NCI-H2196 (cell line): ENCODE data around the gene DTL.

Experiments used
- DNase-seq: peaks from one replicate; lab custom pipeline; 2025; ENCODE audit not compliant: unreplicated experiment; lab: John Stamatoyannopoulos, UW

The DTL gene

DNA sequence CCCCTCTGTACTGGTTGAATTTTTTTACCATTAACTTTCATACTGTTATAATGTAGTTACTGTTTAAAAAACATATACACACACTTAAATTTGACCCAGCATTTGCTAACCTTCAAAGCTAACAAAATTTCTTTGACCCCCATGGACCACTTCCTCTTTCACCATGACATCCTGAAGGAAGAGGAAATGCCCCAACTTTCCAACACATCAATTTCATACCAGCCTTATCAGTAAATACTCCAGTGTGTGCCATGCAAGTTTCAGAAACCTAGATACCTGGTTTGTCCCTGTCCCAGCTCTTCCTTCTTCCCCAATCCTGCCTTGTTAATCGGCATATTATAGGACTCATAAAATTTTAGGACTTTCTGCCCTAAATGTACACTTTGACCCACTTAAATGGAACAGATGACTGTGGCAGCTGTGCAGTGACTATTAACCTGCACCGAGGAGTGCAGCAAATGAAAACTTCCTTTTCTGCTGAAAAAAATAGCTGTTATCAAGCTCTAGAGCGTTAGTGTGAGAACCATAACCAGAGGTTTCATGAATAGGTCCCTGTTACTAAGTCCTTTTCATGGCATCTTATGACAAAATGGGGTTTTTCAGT lies 54.1 kb downstream of the DTL start:
- no peak for DNase-seq

DNA sequence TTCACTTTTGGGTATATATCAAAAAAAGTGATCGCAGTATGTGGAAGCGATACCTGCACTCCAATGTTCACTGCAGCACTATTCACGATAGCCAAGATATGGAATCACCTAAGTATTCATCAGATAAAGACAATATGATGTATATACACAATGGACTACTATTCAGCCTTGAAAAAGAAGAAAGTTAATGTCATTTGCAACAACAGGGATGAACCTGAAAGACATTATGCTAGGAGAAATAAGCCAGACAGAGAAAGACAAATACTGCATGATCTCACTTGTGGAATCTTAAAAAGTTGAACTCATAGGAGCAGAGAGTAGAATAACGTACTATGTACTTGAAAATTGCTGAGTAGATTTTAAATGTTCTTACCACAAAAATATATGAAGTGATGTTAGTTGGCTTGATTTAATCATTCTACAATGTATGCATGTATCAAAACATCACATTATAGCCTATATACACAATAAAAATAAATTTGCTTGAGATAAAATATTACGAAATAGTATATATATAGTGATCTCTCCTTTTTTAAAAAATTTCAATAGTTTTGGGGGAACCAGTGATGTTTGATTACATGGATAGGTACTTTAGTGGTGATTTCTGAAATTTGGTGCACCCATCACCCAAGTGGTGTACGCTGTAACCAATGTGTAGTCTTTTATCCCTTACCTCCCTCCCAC lies 56.0 kb downstream of the DTL start:
- no peak for DNase-seq

DNA sequence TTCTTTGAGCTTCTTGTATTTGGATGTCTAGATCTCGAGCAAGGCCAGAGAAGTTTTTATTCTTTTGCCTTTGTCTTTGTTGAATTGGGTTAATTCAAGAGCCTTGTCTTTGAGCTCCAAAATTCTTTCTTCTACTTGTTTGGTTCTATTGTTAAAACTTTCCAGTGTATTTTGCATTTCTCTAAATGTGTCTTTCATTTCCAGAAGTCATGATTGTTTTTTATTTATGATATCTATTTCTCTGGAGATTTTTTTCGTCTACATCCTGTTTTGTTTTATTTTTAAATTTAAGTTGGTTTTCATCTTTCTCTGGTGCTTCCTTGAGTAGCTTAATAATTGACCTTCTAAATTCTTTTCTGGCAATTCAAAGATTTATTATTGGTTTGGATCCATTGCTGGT lies 61.8 kb downstream of the DTL start:
- no peak for DNase-seq

DNA sequence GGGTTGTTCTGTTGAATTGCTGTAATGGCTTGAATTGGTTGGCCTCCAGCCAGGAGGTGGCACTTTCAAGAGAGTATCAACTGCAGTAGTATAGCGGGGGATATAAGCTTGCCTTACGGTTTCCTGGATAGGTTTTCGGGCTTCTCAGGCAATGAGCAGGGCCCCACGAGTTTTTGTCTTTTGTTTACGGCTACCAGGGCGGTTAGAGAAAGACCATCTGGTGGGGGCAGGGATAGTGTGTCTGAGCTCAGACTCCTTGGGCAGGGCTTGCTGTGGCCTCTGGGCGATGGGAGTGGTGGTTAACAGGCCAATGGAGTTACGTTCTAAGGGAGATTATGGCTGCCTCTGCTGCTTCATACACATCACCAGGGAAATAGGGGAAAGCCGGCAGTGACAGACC lies 62.8 kb downstream of the DTL start:
- no peak for DNase-seq

DNA sequence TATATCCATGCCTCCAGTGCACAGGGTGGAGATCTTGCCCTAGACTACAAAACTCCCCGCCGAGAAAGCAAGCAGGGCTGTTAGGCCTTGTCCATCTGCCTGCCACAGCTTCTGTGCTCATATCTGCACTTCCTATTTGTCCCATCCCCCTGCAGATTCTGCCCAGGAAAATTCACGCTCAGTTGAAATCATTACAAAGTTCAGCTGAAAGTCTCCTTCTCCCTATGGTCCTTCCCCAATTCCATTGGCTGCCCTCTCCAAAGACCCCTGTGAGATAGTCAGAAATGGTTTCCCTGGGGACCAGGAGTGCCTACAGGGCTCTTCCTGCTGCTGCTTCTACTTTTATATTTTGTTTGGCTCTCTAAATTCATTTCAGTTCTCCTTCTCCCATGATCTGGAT lies 63.2 kb downstream of the DTL start:
- DNase-seq = no peak

DNA sequence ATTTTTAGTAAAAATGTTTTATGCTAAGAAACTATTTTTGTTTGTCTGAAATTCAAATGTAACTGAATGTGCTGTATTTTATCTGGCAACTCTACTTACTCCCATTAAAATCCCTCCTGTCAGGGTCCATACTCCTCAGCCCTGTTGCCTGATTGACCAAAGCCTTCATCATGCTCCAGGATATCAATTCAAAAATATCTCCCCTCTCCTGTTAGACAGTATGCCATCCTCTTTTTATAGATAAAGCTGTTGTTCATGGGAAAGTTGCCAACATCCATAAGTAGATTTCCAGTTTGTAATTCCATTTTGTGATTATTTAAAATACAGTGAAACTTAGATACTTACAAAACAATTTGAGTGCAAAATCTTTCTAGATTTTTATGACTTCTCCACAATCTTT lies 65.7 kb downstream of the DTL start:
- DNase-seq = no peak

DNA sequence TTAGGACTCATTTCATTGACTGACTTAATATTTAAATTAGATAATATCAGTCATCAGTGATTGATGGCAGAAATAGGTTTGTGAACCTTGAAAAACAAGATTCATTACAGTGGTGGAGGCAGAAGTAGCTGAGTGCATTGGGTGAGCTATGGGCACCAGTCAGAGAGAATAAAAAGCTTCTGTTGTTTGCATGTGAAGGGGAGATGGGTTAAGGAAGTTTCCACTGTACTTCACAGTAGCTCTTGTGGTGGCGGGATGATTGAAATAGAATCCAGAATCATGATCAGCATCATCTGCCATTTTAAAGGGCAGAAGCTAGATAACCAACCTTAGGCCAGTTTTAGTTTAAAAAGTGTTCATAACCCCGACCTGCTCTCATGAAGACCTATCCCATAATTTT lies 66.2 kb downstream of the DTL start:
- DNase-seq = no peak

DNA sequence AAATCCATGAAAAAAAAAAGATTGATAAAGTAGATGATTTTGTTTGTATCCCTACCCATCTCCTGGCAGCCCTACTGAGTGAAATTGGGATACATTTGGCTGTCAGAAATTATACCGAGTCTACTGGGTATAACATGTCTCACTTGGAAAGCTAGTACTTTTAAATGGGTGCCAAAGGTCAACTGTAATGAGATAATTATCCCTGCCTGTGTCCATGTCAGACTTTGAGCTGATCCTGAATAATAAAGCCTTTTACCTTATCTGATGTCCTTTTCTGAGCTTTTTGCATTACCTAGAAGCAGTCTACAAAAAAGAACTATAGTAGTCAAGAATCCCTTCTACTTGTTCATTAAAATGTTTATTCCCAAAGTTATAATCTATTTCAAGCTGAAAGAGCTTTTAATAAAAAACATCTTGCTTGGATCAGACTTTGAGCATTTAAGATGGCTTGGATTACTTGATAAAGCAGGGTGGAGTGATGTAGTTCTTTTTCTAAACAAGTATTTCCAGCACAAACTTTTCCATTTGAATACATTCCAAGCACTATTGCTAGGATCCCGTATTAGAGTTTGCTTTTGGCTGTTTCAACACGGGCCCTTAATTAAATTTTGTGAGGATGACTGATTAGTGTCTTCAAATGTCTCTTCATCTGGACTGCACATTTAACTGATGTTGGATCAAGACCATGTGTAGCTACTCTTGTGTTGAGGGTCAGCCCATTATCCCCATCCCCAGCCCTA lies 69.2 kb downstream of the DTL start:
- DNase-seq = no peak

DNA sequence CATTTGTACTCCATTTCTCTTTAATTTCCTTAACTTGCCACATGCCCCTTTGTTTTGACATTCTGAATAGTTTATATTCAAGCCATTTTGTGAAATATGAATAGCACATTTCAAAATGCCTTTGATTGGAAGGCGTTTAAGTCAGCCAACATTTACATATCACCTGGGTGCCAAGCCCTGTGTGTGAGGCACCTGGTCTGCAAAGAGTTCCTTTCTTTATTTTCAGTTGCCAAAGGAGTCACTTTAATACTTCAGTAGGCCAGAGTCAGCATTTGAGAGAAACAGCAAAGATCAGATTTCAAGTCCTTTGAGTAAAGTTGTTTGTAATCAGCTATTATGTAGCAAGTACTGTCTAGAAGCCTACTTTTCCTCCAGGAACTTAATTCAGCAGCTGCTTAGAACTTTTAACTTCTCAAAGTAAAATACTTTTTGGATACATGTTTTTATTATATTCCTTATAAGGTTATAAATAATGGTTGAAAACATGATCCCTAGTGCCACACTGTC lies 70.8 kb downstream of the DTL start:
- peak; percentile 6 for DNase-seq

DNA sequence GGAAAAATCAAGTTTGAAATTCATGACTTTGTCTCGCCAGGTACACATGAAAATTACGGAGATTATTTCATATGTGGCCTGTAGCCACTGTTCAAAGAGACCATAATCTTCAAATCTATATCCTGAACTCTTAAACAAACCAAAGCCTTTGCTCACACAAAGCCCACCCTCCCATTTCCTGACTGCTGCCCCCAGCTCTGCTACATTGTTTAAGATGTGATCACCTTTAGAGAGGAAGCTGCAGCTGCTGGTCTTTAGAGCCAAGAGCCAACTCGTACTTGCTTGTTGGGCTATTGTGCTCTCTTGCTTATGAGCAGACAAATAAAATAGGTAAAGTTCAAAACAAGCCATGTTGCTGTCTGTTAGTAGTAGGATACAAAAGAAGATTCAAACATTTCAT lies 71.9 kb downstream of the DTL start:
- DNase-seq = no peak

DNA sequence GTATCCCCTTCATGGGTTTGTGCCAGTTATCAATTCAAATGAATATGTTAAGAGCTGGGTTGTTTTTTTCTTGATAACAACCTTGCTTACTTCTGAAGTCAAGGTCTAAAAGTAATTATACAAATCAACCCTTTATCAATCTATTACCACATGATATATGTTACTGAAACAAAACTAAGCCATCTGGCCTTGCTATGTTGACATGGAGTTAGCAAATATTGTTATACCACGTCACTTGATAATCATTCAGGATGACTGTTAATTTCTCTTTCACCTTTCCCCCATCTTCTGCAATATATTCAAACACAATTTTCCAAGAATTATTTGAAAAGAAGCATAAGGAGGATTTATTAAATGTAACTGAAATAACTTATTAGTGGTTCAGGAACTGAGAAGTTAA lies 72.6 kb downstream of the DTL start:
- DNase-seq = no peak

DNA sequence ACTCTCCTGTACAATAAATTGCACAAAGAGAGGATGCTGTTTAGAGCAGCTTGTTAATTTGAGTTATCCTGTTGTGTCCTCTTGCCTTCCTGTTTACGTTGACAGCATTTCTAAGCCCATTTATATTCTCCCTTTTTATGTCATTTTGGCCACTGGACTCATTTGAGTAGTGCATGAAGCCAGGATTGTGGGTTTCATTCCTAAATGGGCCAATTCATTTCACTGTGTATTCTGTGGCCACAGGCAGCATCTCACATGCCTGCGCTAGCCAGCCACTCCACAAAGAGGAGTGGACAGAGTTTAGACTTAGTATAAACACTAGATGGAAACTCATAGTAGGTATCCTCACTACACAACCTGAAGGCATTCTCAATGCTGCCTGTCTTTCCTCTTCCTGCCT lies 73.4 kb downstream of the DTL start:
- DNase-seq = no peak

DNA sequence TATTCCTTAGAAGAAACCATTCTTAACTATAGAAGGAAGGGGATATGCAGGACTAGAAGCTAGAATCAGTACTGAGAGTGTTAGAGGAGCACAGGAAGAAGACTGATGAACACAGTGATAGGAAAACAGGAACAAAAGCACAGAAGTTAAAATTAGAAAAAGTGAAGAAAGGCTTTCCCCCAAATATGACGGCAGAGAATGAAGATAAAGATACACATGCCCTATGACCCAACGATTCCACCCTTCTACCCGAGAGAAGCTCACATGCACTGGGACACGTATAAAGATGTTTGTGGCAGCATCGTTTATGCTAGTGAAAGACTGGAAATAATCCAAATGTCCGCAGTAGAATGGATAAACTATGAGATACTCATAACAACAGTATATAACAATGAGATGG lies 74.2 kb downstream of the DTL start:
- no peak for DNase-seq

DNA sequence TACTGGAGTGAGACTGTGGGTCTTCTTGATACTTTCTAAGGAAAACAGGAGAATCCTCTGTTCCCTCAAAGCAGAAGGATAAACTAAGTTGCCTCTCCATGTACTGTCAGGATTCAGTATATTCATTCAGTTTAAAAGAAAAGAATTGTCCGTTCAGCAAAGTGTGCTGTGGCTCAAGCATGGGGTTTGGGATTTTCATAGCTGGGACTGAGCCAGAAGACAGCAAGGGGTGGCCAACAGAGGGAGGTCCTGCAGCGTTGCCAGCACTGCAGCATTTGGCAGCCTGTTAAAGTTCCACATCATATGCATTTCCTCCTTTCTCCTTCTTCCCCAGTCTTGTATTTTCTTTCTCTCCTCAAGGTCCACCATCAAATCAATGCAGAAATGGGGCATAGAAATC lies 75.1 kb downstream of the DTL start:
- no peak for DNase-seq

DNA sequence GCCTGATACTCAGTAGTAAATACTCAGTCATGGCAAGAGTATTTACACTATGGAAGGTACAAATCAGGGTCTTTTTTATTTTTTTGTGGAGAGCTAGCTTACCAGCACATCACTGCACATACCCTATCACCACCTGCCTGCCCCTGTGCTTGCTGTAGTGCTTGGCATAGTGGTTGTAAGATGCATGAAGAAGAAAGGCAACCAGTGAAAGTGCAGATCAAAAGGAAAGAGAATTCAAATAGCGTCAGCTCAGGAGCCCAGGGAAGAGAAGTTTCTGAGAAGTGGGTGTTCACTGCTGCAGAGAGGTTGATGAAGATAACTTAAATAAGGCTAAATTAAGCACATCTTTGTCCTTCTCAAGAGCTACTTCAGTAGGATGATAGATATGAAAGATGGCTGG lies 76.0 kb downstream of the DTL start:
- DNase-seq = no peak

DNA sequence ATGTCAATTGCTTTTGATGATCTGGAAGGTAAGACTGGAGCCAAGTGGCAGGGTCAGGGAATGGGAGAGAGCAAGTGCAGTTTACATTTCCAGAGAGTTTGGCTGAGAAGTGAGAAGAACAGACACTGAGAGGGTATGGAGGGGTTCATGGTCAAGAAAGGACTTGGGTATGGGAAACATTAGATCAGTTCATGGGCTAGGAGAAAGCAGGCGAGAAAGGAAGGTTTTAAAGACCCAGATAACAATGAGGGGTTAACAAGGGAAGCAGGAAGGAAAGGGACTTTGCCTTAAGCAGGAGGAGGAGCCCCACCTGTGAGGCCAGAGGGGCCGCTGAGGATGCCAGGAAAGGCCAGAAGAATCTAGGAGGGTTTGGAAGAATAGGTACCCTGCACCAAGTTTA lies 78.2 kb downstream of the DTL start:
- no peak for DNase-seq

DNA sequence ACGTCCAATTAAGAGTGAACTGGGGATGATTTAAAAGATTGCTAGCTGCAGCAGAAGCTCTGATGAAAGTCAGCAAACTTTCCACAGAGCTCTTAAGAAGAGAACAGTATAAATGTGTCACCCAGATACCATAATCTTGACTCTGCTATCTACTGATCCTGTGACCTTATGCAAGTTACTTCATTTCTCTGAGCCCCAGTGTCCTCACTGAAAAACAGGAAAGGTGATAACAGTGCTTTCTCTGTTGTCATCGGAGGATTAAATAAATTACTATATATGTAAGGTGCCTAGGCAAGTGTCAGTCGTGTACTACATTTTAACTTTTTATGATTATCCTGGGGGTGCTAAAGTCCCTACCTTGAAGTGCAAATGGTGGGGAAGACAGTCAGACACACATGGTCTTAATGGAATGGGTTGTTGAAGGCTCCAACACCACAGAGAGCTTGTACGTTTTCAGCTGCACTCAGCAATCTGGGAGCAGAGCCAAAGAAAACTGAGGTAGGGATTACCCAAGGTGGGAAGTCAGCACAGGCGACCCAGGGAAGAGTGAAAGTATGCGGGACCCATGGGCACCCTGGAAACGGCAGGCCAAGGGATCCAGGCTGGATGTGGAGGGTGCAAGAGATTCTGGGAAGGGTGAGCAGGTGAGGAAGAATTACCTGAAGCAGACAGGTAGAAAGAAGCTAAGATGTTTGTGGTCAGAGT lies 82.8 kb downstream of the DTL start:
- no peak for DNase-seq

DNA sequence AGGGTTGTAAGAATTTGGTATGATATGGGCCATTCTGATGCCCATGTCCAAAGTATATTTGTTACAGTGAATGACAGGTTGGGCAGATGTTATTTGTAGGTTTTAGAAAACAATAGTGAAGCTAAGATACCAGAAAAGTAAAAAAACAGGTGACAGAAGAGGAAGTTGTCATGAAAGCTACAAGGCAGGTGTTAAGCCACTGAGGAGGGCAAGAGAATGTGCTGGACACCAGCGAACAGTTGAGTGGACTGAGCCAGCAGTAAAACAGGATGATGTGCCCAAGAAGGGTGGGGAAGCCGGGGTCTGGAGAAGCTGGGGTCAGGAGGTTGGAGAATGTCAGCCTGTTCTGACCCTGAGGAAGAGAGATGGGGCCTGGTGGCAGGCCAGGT lies 83.3 kb downstream of the DTL start:
- no peak for DNase-seq

DNA sequence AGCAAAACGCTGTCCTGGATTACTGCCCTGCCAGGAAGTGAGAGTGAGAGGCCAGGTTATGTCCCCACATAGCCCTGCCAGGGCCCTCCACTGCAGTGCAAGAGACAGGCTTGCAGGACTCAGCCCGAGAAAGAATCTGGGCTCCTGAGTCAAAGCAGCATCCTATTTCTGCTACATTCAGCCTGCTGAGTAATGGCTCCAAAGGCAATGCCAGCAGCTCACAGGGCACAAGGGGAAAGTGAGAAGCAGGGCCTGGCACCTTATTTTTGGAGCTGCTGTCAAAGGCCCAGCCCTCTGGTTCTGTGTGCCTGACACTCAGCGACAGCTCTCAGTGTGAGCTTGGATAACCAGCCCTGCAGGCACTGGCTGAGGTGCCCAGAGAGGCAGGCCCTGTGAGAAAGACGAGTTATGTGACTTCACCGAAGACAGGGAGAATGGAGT lies 83.9 kb downstream of the DTL start:
- DNase-seq = no peak

DNA sequence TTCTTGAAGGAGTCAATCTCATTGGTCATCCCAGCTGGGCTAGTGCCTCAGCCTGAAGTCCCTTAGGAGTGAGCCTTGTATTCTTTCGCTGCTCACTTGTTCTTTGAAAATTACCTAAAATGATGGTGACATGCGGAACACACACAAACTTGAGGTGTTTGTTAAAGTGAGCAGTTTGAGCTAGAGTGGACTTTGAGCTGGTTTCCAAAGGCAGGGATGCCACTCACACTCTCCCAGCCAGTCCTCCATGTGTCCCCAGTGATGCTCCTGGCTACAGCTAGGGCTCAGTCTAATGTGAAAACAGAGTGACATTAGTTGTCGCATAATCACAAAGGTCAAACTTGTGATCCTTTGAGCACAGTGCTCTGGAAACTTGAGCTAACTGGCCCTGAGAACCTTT lies 84.3 kb downstream of the DTL start:
- no peak for DNase-seq

DNA sequence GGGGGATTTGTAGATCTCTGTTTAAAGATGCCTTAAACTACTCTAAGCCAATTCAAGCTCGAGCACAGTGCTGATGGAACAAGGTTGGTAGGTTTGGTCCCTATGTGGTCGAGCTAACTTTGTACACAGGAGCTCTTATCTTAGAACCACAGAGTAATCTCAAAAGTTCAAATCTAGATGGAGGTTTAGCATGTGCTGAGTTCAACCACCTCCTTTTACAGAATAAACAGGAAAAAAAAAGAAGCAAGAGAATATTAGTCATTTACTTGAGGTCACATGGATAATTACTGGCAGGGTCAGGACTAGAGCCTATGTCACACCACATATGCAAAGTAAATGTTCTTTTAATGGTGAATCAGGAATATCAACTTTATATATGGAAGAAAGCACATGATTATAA lies 86.2 kb downstream of the DTL start:
- DNase-seq = no peak
